Parathyroid adenoma (tissue), 2 donors: ENCODE results near the gene FAM110C.

Experiments
- H2AFZ ChIP-seq: fragments of 300-600 bp; sonication (generic); one replicate; pipeline ENCODE4 v1.7.0; 2017; ENCODE audit warnings: antibody characterized with exemption, mild to moderate bottlenecking
- H3K27ac ChIP-seq: fragments of 300-600 bp; sonication (generic); one replicate; pipeline ENCODE4 v1.7.0; 2017
- H3K27me3 ChIP-seq: fragments of 300-600 bp; sonication (generic); one replicate; pipeline ENCODE4 v1.7.0; 2017; ENCODE audit warnings: low read length; ENCODE audit not compliant: control insufficient read depth, insufficient read depth
- H3K36me3 ChIP-seq: fragments of 300-600 bp; sonication (generic); one replicate; pipeline ENCODE4 v1.7.0; 2017; ENCODE audit warnings: low read length; ENCODE audit not compliant: control insufficient read depth, insufficient read depth
- H3K4me1 ChIP-seq: fragments of 300-600 bp; sonication (generic); one replicate; pipeline ENCODE4 v1.7.0; 2017; ENCODE audit warnings: control low read depth
- H3K4me2 ChIP-seq: fragments of 300-600 bp; sonication (generic); one replicate; pipeline ENCODE4 v1.7.0; 2017; ENCODE audit warnings: low read length
- H3K4me3 ChIP-seq: fragments of 300-600 bp; sonication (generic); one replicate; pipeline ENCODE4 v1.7.0; 2017; ENCODE audit warnings: low read depth, low read length
- H3K79me2 ChIP-seq: fragments of 300-600 bp; sonication (generic); one replicate; pipeline ENCODE4 v1.7.0; 2017; ENCODE audit warnings: control low read depth
- H3K9ac ChIP-seq: fragments of 300-600 bp; sonication (generic); one replicate; pipeline ENCODE4 v1.7.0; 2017; ENCODE audit warnings: mild to moderate bottlenecking
- H3K9me3 ChIP-seq: fragments of 300-600 bp; sonication (generic); one replicate; pipeline ENCODE4 v1.7.0; 2017; ENCODE audit warnings: low read length; ENCODE audit not compliant: control insufficient read depth
- TF ChIP-seq, protein P1 (sequence below): fragments of 300-600 bp; sonication (generic); IDR thresholded peaks from one replicate; pipeline ENCODE4 v1.7.0; 2017; ENCODE audit warnings: antibody characterized with exemption, mild to moderate bottlenecking
- donor health status: primary hyperparathyroidism.

Gene FAM110C

DNA sequence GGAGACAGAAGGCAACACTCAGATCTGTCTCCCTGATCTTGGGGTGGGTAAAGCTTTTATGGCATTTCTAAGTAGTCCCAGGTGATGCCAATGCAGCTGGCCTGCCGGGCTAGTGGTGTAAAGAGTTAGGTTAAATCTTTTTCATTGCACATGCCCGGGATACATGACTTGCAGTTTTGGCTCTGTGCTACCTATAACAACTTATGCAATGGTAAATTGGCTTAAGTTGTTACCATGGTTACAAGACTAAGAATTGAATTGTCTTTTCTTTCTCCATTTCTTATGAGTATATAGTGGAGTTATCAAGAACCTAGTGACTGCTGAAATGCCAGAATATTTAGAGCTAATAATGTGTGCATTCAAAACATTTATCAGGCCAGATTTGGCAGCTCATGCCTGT, 5.3 kb upstream of the FAM110C start:
- no peak overlapping the region for H3K27ac ChIP-seq

DNA sequence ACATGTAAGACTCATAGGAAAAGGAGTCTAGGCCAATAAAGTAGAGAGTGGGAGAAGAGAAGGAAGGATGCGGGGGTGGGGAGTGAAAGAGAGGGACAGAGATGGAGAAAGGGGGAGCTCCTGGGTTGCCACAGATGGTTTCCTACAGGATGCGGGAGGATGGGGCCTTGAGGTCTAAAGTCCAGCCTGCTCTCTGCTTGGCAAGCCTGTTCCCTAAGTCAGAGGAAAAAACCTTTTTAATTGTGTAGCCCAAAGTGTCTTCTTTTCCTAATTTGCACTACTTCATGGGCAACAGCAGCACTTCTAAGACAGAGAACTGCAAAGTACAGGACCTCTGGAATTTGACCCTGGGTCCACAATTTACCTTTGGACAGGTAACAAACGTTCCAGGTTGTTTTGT, 1.4 kb upstream of the FAM110C start:
- H3K9ac ChIP-seq: peak overlapping the region; percentile 48
- H3K27me3 ChIP-seq: no peaks in the 10 kb centered on the region

More for the DNA sequence above, 5.3 kb upstream of the FAM110C start:
- no peak overlapping the region for H2AFZ ChIP-seq
- no peak overlapping the region for H3K4me2 ChIP-seq
- no peaks in the 10 kb centered on the region for H3K9me3 ChIP-seq
- H3K4me1 ChIP-seq: peaks cover 5% of the 10 kb centered on the region
- H3K4me3 ChIP-seq: no peak overlapping the region
- no peak overlapping the region for H3K9ac ChIP-seq
- no peaks in the 10 kb centered on the region for H3K36me3 ChIP-seq
- TF ChIP-seq, protein P1, sequence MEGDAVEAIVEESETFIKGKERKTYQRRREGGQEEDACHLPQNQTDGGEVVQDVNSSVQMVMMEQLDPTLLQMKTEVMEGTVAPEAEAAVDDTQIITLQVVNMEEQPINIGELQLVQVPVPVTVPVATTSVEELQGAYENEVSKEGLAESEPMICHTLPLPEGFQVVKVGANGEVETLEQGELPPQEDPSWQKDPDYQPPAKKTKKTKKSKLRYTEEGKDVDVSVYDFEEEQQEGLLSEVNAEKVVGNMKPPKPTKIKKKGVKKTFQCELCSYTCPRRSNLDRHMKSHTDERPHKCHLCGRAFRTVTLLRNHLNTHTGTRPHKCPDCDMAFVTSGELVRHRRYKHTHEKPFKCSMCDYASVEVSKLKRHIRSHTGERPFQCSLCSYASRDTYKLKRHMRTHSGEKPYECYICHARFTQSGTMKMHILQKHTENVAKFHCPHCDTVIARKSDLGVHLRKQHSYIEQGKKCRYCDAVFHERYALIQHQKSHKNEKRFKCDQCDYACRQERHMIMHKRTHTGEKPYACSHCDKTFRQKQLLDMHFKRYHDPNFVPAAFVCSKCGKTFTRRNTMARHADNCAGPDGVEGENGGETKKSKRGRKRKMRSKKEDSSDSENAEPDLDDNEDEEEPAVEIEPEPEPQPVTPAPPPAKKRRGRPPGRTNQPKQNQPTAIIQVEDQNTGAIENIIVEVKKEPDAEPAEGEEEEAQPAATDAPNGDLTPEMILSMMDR: no peak
- H3K27me3 ChIP-seq: no peaks in the 10 kb centered on the region
- no peaks in the 10 kb centered on the region for H3K79me2 ChIP-seq

DNA sequence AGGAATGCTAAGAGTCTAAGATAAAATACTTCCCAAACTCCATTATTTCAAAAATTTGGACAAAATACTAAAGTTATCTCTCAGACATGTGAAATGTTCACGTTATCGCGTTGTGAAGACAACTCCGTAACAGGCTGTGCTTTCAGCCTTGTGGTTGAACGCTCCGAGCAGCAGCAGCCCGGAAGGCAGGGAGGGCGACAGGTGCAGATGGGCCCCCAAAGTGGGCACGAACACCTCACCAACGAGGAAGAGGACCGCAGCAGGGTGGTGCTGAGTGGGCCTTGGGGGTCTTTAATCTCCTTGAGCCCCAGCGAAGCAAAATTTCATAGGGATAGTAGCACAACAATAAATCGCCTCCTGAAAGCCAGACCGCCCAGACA, 1.0 kb upstream of the FAM110C start:
- Histone ChIP-seq H3K27ac (peak overlapping the region; percentile 99), H3K4me2 (peak overlapping the region; percentile 94), H3K4me1 (peaks cover 8% of the 10 kb centered on the region), H3K4me3 (peak overlapping the region; percentile 81), H2AFZ (peak overlapping the region; percentile 99), H3K9ac (peak overlapping the region; percentile 48), H3K27me3 (no peaks in the 10 kb centered on the region), H3K36me3 (no peaks in the 10 kb centered on the region), H3K79me2 (no peaks in the 10 kb centered on the region), H3K9me3 (no peaks in the 10 kb centered on the region)
- TF ChIP-seq, protein P1: no peak

More for the DNA sequence above, 1.4 kb upstream of the FAM110C start:
- Histone ChIP-seq H2AFZ (peak overlapping the region; percentile 99), H3K4me2 (peak overlapping the region; percentile 94), H3K4me1 (peaks cover 8% of the 10 kb centered on the region), H3K36me3 (no peaks in the 10 kb centered on the region), H3K9me3 (no peaks in the 10 kb centered on the region), H3K4me3 (peak overlapping the region; percentile 81), H3K79me2 (no peaks in the 10 kb centered on the region), H3K27ac (peak overlapping the region; percentile 99)
- TF ChIP-seq, protein P1: no peak

DNA sequence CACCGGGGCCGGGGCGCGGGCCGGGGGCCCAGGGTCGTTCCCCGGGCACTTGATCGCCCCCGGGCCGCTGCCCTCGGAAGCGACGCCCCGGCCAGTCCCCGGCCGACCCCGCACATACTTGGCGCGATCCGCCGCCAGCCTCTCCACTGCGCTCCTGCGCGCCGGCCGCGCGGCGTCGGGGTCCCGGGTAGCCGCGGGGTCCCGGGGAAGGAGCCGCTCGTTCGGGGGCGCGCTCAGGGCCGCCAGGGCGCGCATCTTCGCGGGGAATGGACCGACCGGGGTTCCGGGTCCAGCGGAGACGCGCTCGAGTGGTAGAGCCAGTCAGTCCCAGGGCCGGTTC, 204 bp downstream of the FAM110C start:
- Histone ChIP-seq H3K36me3 (no peaks in the 10 kb centered on the region), H3K27me3 (no peaks in the 10 kb centered on the region), H3K4me3 (peak overlapping the region; percentile 36), H3K9me3 (no peaks in the 10 kb centered on the region), H3K4me2 (peak overlapping the region; percentile 94), H3K79me2 (no peaks in the 10 kb centered on the region), H3K27ac (peak overlapping the region; percentile 99), H3K9ac (no peak overlapping the region), H2AFZ (peak overlapping the region; percentile 99), H3K4me1 (peaks cover 8% of the 10 kb centered on the region)
- TF ChIP-seq, protein P1: no peak

DNA sequence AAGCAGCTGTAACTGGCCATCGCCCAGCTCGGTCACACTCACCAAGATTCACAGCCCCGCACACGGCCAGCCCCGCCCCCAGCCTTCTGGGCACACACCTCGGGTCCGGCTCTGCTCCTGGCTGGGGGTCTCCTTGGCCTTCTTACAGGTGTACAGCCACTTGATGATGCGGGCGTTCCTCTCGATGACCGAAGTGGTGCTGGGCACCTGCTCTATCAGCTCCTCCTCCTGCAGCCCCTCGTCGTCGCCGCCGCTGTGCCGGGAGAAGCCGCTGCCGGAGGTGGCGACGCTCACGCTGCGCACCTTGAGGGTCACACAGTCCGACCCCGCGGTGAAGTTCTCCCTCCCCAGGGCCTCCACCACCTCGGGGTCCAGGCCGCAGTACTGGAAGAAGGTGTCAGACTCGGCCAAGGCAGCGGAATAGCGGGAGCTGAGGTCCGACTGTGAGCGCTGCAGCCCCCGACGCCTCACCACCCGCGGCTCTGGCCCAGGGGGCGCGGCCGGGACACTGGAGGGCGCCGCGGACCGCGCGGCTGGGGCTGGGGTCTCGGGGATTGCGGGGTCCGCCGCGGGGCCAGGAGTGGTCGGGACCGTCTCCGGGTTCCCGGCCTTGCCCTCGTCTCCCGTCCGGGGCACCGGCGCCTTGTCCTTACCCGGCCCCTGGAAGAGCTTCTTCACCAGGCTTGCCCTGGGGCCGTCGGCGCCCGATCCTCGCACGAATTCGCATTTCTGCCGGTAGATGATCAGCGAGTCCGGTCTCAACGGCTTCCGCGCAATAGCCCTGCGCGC, 769 bp downstream of the FAM110C start:
- H3K27ac ChIP-seq: peak overlapping the region; percentile 99
- TF ChIP-seq, protein P1: no peak
- no peaks in the 10 kb centered on the region for H3K27me3 ChIP-seq
- peak overlapping the region; percentile 99 for H2AFZ ChIP-seq
- peak overlapping the region; percentile 94 for H3K4me2 ChIP-seq
- no peaks in the 10 kb centered on the region for H3K9me3 ChIP-seq
- peaks cover 8% of the 10 kb centered on the region for H3K4me1 ChIP-seq
- no peaks in the 10 kb centered on the region for H3K79me2 ChIP-seq
- H3K4me3 ChIP-seq: peak overlapping the region; percentile 36
- no peak overlapping the region for H3K9ac ChIP-seq
- H3K36me3 ChIP-seq: no peaks in the 10 kb centered on the region
